ENCODE data around the gene ADGRL3.
"Not testable (repeated sequence)": the region's sequence is repeated elsewhere in the genome, so short reads cannot be mapped to it uniquely, and the experiment has no call there.

- TF ChIP-seq EZH2 (IDR thresholded peaks at IDR 0.05; ENCODE audit: low read length, missing control alignments), result not testable (repeated sequence)
- TF ChIP-seq, protein P1, sequence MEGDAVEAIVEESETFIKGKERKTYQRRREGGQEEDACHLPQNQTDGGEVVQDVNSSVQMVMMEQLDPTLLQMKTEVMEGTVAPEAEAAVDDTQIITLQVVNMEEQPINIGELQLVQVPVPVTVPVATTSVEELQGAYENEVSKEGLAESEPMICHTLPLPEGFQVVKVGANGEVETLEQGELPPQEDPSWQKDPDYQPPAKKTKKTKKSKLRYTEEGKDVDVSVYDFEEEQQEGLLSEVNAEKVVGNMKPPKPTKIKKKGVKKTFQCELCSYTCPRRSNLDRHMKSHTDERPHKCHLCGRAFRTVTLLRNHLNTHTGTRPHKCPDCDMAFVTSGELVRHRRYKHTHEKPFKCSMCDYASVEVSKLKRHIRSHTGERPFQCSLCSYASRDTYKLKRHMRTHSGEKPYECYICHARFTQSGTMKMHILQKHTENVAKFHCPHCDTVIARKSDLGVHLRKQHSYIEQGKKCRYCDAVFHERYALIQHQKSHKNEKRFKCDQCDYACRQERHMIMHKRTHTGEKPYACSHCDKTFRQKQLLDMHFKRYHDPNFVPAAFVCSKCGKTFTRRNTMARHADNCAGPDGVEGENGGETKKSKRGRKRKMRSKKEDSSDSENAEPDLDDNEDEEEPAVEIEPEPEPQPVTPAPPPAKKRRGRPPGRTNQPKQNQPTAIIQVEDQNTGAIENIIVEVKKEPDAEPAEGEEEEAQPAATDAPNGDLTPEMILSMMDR (conservative IDR thresholded peaks at IDR 0.05 in 1 of 2, IDR thresholded peaks at IDR 0.05 in 1 of 2; ENCODE audit: low read depth in 1 of 2, low read length in 2 of 2), result not testable (repeated sequence)
Measured at GRCh38 chr4:61757983-61758382, 557.9 kb downstream of the ADGRL3 start.
